Body of pancreas (tissue), 4 donors: ENCODE results near the gene INHA. TPM values are rescaled to one million over a fixed set of nuclear protein-coding genes. Genes with fewer than 3 reads are reported as not detected.

ENCODE experiments used
- ATAC-seq: fragments of 150-250 bp; one replicate; pipeline ENCODE4 v1.9.1; 2016
- DNase-seq, 4 donors: peaks; one replicate each; pipeline ENCODE4 v3.0.0-alpha.2; 2019
- H3K27ac ChIP-seq, 4 donors: fragments of 200-600 bp; sonication (generic); 1 replicate in 3 of 4; 2 replicates in 1 of 4; pipeline versions ENCODE4 v1.5.1 to v1.6.1; 2016 to 2019; ENCODE audit warnings: mild to moderate bottlenecking in 1 of 4, mixed read lengths in 1 of 4, moderate library complexity in 1 of 4
- H3K27me3 ChIP-seq, 2 donors: fragments of 200-600 bp; sonication (generic); one replicate each; pipeline ENCODE4 v1.6.0; 2016; ENCODE audit warnings: mild to moderate bottlenecking in 1 of 2
- H3K36me3 ChIP-seq, 2 donors: fragments of 200-600 bp; sonication (generic); replicated peaks in 1 of 2; 2 replicates each; pipeline ENCODE4 v1.5.1; 2016; ENCODE audit warnings: low read depth in 2 of 2; ENCODE audit not compliant: insufficient read depth in 1 of 2
- H3K4me1 ChIP-seq: fragments of 200-600 bp; sonication (generic); one replicate; pipeline ENCODE4 v1.6.0; 2016
- H3K4me3 ChIP-seq, 2 donors: fragments of 200-600 bp; sonication (generic); 1 replicate in 1 of 2; 2 replicates in 1 of 2; pipeline ENCODE4 v1.5.1; 2016 to 2019
- H3K9me3 ChIP-seq, 3 donors: fragments of 200-600 bp; sonication (generic); 1 replicate in 2 of 3; 2 replicates in 1 of 3; pipeline ENCODE4 v1.5.1; 2016
- POLR2A ChIP-seq, 3 donors: fragments of 450-650 bp; IDR thresholded peaks; one replicate each; pipeline ENCODE4 v1.6.1; 2016; ENCODE audit warnings: antibody characterized with exemption in 3 of 3, mild to moderate bottlenecking in 2 of 3
- WGBS, 2 donors: methylation state at CpG; one replicate each; pipeline ENCODE4 v1.1.5; 2017; 5-methylcytosine and 5-hydroxymethylcytosine counted together
- intact Hi-C: fragments of 100-400 bp; cut with DNase I; formaldehyde crosslinking; loops from one replicate; pipeline ENCODE4 v1.15.1; 2023
- total RNA-seq, 2 donors: library from RNA; depleted of rRNA; stranded (reverse); fragments of >200 nt; gene quantifications; one replicate each; pipeline ENCODE4 v1.1.0, GENCODE V29; 2016
- TF ChIP-seq, protein P1 (sequence below), 7 experiments: fragments of 450-650 bp in 4 of 7; fragments of 200-600 bp in 3 of 7; sonication (generic) in 3 of 7; IDR thresholded peaks; one replicate each; pipeline ENCODE4 v1.5.1; 2016 to 2019; ENCODE audit warnings: antibody characterized with exemption in 7 of 7

Gene INHA
- total RNA-seq, 2 donors from 2014 or later: 0.66 to 1.6 TPM

DNA sequence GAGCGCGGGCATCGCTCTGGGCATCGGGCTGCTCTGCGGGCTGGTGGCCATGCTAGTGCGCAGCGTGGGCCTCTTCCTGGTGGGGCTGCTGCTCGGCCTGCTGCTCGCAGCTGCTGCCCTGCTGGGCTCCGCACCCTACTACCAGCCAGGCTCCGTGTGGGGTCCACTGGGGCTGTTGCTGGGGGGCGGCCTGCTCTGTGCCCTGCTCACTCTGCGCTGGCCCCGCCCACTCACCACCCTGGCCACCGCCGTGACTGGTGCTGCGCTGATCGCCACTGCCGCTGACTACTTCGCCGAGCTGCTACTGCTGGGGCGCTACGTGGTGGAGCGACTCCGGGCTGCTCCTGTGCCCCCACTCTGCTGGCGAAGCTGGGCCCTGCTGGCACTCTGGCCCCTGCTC lies 24.5 kb upstream of the INHA start:
- ATAC-seq: no peak
- no peak for TF ChIP-seq POLR2A (IDR thresholded peaks at IDR 0.05)
- TF ChIP-seq, protein P1, sequence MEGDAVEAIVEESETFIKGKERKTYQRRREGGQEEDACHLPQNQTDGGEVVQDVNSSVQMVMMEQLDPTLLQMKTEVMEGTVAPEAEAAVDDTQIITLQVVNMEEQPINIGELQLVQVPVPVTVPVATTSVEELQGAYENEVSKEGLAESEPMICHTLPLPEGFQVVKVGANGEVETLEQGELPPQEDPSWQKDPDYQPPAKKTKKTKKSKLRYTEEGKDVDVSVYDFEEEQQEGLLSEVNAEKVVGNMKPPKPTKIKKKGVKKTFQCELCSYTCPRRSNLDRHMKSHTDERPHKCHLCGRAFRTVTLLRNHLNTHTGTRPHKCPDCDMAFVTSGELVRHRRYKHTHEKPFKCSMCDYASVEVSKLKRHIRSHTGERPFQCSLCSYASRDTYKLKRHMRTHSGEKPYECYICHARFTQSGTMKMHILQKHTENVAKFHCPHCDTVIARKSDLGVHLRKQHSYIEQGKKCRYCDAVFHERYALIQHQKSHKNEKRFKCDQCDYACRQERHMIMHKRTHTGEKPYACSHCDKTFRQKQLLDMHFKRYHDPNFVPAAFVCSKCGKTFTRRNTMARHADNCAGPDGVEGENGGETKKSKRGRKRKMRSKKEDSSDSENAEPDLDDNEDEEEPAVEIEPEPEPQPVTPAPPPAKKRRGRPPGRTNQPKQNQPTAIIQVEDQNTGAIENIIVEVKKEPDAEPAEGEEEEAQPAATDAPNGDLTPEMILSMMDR (IDR thresholded peaks at IDR 0.05): no peak
- peak in 1 of 4 donors; percentile 11 for DNase-seq

GRCh38 chr2:219548990-219549389 lies 23.1 kb upstream of the INHA start:
- TF ChIP-seq, protein P1 (IDR thresholded peaks at IDR 0.05): no peak
- TF ChIP-seq POLR2A (IDR thresholded peaks at IDR 0.05): no peak

More for the DNA sequence above, 24.5 kb upstream of the INHA start:
- 94 to 97% methylated on average over 7 to 21 of the region's 26 CpGs for WGBS, 2 donors
- Histone ChIP-seq H3K9me3 (no peaks in the 10 kb centered on the region), H3K27ac (no peak overlapping the region), H3K36me3 (no peaks in the 10 kb centered on the region), H3K4me1 (peaks cover 20% of the 10 kb centered on the region), H3K27me3 (no peaks in the 10 kb centered on the region), H3K4me3 (no peak overlapping the region)
- intact Hi-C loops: no loop called here

DNA sequence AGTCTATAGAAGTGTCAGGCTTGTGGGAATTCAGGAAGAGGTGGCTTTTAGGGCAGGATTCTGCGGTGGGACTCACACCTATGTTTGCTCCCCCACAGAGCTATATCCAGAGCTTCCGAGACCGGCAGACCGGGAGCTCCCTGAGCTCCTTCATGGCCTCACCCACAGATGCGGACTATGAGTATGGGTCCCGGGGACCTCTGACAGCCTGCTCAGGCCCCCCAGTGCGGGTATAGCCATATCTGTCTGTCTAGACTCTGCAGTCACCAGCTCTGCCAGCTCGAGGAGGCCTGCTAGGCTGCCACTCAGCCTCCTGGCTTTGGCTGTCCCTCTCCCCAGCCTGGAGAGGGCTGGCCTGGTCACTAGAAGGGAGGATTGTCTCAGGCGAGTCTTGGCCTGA lies 22.5 kb upstream of the INHA start:
- 80 to 83% methylated on average over 2 to 9 of the region's 9 CpGs for WGBS, 2 donors
- DNase-seq (no peak), ATAC-seq (no peak)
- intact Hi-C loops: no loop called here
- H3K27ac ChIP-seq: no peak overlapping the region
- no peaks in the 10 kb centered on the region for H3K36me3 ChIP-seq
- H3K4me3 ChIP-seq: no peak overlapping the region
- no peaks in the 10 kb centered on the region for H3K27me3 ChIP-seq
- H3K9me3 ChIP-seq: no peaks in the 10 kb centered on the region
- no peak for TF ChIP-seq POLR2A (IDR thresholded peaks at IDR 0.05)
- TF ChIP-seq, protein P1 (IDR thresholded peaks at IDR 0.05): no peak
- peaks cover 21% of the 10 kb centered on the region for H3K4me1 ChIP-seq

More at GRCh38 chr2:219548990-219549389, 23.1 kb upstream of the INHA start:
- no peak overlapping the region for H3K4me3 ChIP-seq
- intact Hi-C loops: no loop called here
- DNase-seq (no peak), ATAC-seq (no peak)
- H3K4me1 ChIP-seq: peaks cover 27% of the 10 kb centered on the region
- 97% methylated on average over 17 to 18 of the region's 18 CpGs for WGBS, 2 donors
- H3K27me3 ChIP-seq: no peaks in the 10 kb centered on the region
- H3K36me3 ChIP-seq: no peaks in the 10 kb centered on the region
- H3K9me3 ChIP-seq: no peaks in the 10 kb centered on the region
- H3K27ac ChIP-seq: no peak overlapping the region

GRCh38 chr2:219551441-219552381 lies 20.4 kb upstream of the INHA start:
- TF ChIP-seq, protein P1 (IDR thresholded peaks at IDR 0.05): no peak
- Histone ChIP-seq H3K9me3 (no peaks in the 10 kb centered on the region), H3K27me3 (no peaks in the 10 kb centered on the region), H3K4me1 (peaks cover 18% of the 10 kb centered on the region), H3K36me3 (no peaks in the 10 kb centered on the region), H3K27ac (peak overlapping the region in 3 of 4 donors; percentile 6 to 77 (median 52)), H3K4me3 (no peak overlapping the region)
- 16 to 17% methylated on average over 16 to 51 of the region's 54 CpGs for WGBS, 2 donors
- intact Hi-C loops: no loop called here
- ATAC-seq (peak; percentile 7), DNase-seq (peak in 2 of 4 donors; percentile 27 to 32)
